Gastroesophageal sphincter (tissue), 4 donors: ENCODE measurements around the gene PANK4. TPM values are rescaled to one million over a fixed set of nuclear protein-coding genes. Genes with fewer than 3 reads are reported as not detected.

Experiments
- ATAC-seq: fragments of 150-250 bp; one replicate; pipeline ENCODE4 v1.9.1; 2016; ENCODE audit warnings: mild to moderate bottlenecking, moderate library complexity
- H3K27ac ChIP-seq, 4 donors: fragments of 200-600 bp; sonication (generic) in 3 of 4; 1 replicate in 3 of 4; 2 replicates in 1 of 4; pipeline ENCODE4 v1.5.1; 2016 to 2019
- H3K27me3 ChIP-seq: fragments of 200-600 bp; sonication (generic); one replicate; pipeline ENCODE4 v1.5.1; 2019
- H3K36me3 ChIP-seq, 2 donors: fragments of 200-600 bp; sonication (generic); one replicate each; pipeline ENCODE4 v1.5.1; 2019; ENCODE audit warnings: control low read depth in 1 of 2
- H3K4me1 ChIP-seq, 3 donors: fragments of 200-600 bp; sonication (generic); 1 replicate in 2 of 3; 2 replicates in 1 of 3; pipeline ENCODE4 v1.5.1; 2016 to 2019; ENCODE audit warnings: control low read depth in 2 of 3
- H3K4me3 ChIP-seq, 2 donors: fragments of 200-600 bp; sonication (generic); one replicate each; pipeline ENCODE4 v1.5.1; 2019; ENCODE audit warnings: mild to moderate bottlenecking in 1 of 2, moderate library complexity in 1 of 2
- H3K9me3 ChIP-seq, 3 donors: fragments of 200-600 bp; sonication (generic); one replicate each; pipeline ENCODE4 v1.5.1; 2017 to 2019; ENCODE audit warnings: control low read depth in 2 of 3
- EP300 ChIP-seq: sonication (generic); formaldehyde crosslinking; IDR thresholded peaks from one replicate; pipeline ENCODE4 v1.6.1; 2017; ENCODE audit warnings: antibody characterized with exemption, mild to moderate bottlenecking
- POLR2A ChIP-seq, 2 donors: fragments of 450-650 bp; IDR thresholded peaks; one replicate each; pipeline ENCODE4 v1.6.1; 2017; ENCODE audit warnings: antibody characterized with exemption in 2 of 2, mild to moderate bottlenecking in 2 of 2, moderate library complexity in 1 of 2
- POLR2AphosphoS5 ChIP-seq: sonication (generic); formaldehyde crosslinking; IDR thresholded peaks from one replicate; pipeline ENCODE4 v1.6.1; 2017; ENCODE audit warnings: antibody characterized with exemption
- WGBS, 2 donors: methylation state at CpG; one replicate each; pipeline ENCODE4 v1.1.5; 2018; ENCODE audit warnings: low coverage in 1 of 2; 5-methylcytosine and 5-hydroxymethylcytosine counted together
- total RNA-seq, 4 donors: library from RNA; depleted of rRNA; stranded (reverse); fragments of >200 nt; gene quantifications; one replicate each; pipeline ENCODE4 v1.1.0, GENCODE V29; 2016
- TF ChIP-seq, protein P1 (sequence below), 4 experiments: fragments of 200-600 bp in 2 of 4; fragments of 450-650 bp in 2 of 4; sonication (generic) in 1 of 4; IDR thresholded peaks; one replicate each; pipeline ENCODE4 v1.5.1; 2017 to 2019; ENCODE audit warnings: antibody characterized with exemption in 4 of 4, mild to moderate bottlenecking in 2 of 4, moderate library complexity in 2 of 4

Gene PANK4
- total RNA-seq, 4 donors from 2014 or later = 32.6 to 46.8 (median 34.0) TPM

DNA sequence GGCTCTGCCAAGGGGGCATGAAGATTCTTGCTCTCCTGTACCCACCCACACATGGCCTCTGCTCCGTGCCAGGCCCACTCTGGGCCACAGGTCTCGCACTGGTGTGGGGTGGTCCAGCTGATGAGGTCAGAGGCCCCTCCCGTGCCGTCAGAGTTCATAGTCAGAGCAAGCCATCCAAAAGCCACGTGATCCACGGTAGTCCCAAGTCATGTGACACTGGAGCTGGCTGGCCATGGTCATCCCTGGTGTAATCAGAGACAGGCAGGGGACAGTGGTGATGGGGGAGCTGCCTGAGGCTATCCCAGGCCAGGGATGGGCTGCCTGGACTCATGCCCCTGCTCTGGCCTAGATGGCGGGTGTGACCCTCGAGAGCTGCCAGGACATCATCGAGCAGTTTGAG lies 39.8 kb downstream of the PANK4 start:
- WGBS, 2 donors = no CpG with 5 or more reads among the region's 9 CpGs
- TF ChIP-seq POLR2A (IDR thresholded peaks at IDR 0.05) = no peak
- no peak for TF ChIP-seq EP300
- TF ChIP-seq, protein P1, sequence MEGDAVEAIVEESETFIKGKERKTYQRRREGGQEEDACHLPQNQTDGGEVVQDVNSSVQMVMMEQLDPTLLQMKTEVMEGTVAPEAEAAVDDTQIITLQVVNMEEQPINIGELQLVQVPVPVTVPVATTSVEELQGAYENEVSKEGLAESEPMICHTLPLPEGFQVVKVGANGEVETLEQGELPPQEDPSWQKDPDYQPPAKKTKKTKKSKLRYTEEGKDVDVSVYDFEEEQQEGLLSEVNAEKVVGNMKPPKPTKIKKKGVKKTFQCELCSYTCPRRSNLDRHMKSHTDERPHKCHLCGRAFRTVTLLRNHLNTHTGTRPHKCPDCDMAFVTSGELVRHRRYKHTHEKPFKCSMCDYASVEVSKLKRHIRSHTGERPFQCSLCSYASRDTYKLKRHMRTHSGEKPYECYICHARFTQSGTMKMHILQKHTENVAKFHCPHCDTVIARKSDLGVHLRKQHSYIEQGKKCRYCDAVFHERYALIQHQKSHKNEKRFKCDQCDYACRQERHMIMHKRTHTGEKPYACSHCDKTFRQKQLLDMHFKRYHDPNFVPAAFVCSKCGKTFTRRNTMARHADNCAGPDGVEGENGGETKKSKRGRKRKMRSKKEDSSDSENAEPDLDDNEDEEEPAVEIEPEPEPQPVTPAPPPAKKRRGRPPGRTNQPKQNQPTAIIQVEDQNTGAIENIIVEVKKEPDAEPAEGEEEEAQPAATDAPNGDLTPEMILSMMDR (IDR thresholded peaks at IDR 0.05) = no peak
- no peak for TF ChIP-seq POLR2AphosphoS5
- Histone ChIP-seq H3K9me3 (peaks cover 0 to 17% (median 0%) of the 10 kb centered on the region in 3 donors), H3K4me1 (no peaks in the 10 kb centered on the region), H3K36me3 (no peaks in the 10 kb centered on the region), H3K27ac (no peak overlapping the region), H3K4me3 (no peak overlapping the region), H3K27me3 (peaks cover 12% of the 10 kb centered on the region)
- ATAC-seq = no peak

DNA sequence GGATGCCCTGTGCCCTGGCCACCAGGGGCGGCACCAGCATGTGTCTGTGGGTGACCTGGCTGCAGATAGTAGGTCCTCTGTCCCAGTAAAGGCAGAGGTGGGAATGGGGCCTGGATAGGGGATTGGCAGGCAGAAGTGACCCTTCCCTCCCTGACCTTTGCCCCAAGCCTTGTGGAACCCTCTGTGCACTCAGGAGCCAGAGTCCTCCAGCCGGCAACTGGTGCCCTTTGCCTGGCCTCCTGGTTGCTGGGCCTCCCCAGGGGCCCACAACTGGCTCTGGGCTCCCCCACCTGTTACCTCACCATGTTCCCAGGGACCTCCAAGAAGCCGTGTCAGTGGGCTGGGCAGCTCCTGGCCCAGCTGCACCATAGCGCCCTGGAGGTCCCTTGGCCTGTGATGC lies 40.4 kb downstream of the PANK4 start:
- WGBS, 2 donors = no CpG with 5 or more reads among the region's 4 CpGs
- TF ChIP-seq POLR2A (IDR thresholded peaks at IDR 0.05) (no peak), POLR2AphosphoS5 (no peak)
- peaks cover 0 to 17% (median 0%) of the 10 kb centered on the region in 3 donors for H3K9me3 ChIP-seq
- H3K27me3 ChIP-seq = peaks cover 7% of the 10 kb centered on the region
- no peaks in the 10 kb centered on the region for H3K4me1 ChIP-seq
- ATAC-seq = no peak
- H3K36me3 ChIP-seq = no peaks in the 10 kb centered on the region
- H3K27ac ChIP-seq = no peak overlapping the region
- no peak overlapping the region for H3K4me3 ChIP-seq

- Histone ChIP-seq H3K4me3 (no peak overlapping the region), H3K4me1 (no peaks in the 10 kb centered on the region), H3K27me3 (no peaks in the 10 kb centered on the region), H3K36me3 (no peaks in the 10 kb centered on the region), H3K27ac (no peak overlapping the region), H3K9me3 (peaks cover 0 to 12% (median 0%) of the 10 kb centered on the region in 3 donors)
- TF ChIP-seq POLR2AphosphoS5 (no peak), POLR2A (IDR thresholded peaks at IDR 0.05) (no peak), EP300 (no peak)
- TF ChIP-seq, protein P1 (IDR thresholded peaks at IDR 0.05) = no peak
- no CpG with 5 or more reads among the region's 16 CpGs for WGBS, 2 donors
- ATAC-seq = no peak
Observed at GRCh38 chr1:2483970-2484369, 42.4 kb downstream of the PANK4 start.

- TF ChIP-seq POLR2A (IDR thresholded peaks at IDR 0.05) = no peak
- TF ChIP-seq EP300 = no peak
- TF ChIP-seq POLR2AphosphoS5 = no peak
- TF ChIP-seq, protein P1 (IDR thresholded peaks at IDR 0.05) = no peak
- Histone ChIP-seq H3K27me3 (peaks cover 9% of the 10 kb centered on the region), H3K4me1 (no peaks in the 10 kb centered on the region), H3K4me3 (no peak overlapping the region), H3K36me3 (no peaks in the 10 kb centered on the region), H3K27ac (no peak overlapping the region), H3K9me3 (peaks cover 0 to 2% (median 0%) of the 10 kb centered on the region in 3 donors)
- no peak for ATAC-seq
- WGBS, 2 donors = no CpG with 5 or more reads among the region's 13 CpGs
Observed at GRCh38 chr1:2483026-2483425, 43.4 kb downstream of the PANK4 start.

- ATAC-seq = no peak
- Histone ChIP-seq H3K4me3 (no peak overlapping the region), H3K27me3 (peaks cover 13% of the 10 kb centered on the region), H3K4me1 (no peaks in the 10 kb centered on the region), H3K9me3 (no peaks in the 10 kb centered on the region), H3K36me3 (no peaks in the 10 kb centered on the region), H3K27ac (no peak overlapping the region)
- TF ChIP-seq POLR2AphosphoS5 (no peak), POLR2A (IDR thresholded peaks at IDR 0.05) (no peak), EP300 (no peak)
- TF ChIP-seq, protein P1 (IDR thresholded peaks at IDR 0.05) = no peak
- no CpG with 5 or more reads among the region's 11 CpGs for WGBS, 2 donors
Observed at GRCh38 chr1:2482588-2482987, 43.8 kb downstream of the PANK4 start.
